Osteocyte (in vitro differentiated cells): Measurements from ENCODE around the gene NT5DC3. TPM values are rescaled to one million over a fixed set of nuclear protein-coding genes. Genes with fewer than 3 reads are reported as not detected.

Experiments used
- DNase-seq: peaks from one replicate; pipeline ENCODE4 v3.0.0; 2021; ENCODE audit warnings: mixed read lengths; ENCODE audit not compliant: unreplicated experiment; ENCODE audit errors: extremely low spot score
- H3K27ac Mint-ChIP-seq: one replicate; pipeline ENCODE4 v1.8.0; 2021; ENCODE audit warnings: mild to moderate bottlenecking, mixed read lengths; ENCODE audit not compliant: unreplicated experiment
- H3K27me3 Mint-ChIP-seq: one replicate; pipeline ENCODE4 v1.8.0; 2021; ENCODE audit warnings: mixed read lengths; ENCODE audit not compliant: unreplicated experiment
- H3K36me3 Mint-ChIP-seq: one replicate; pipeline ENCODE4 v1.8.0; 2021; ENCODE audit warnings: mixed read lengths; ENCODE audit not compliant: unreplicated experiment
- H3K4me1 Mint-ChIP-seq: one replicate; pipeline ENCODE4 v1.8.0; 2021; ENCODE audit warnings: mixed read lengths; ENCODE audit not compliant: unreplicated experiment
- H3K4me3 Mint-ChIP-seq: one replicate; pipeline ENCODE4 v1.8.0; 2021; ENCODE audit warnings: mild to moderate bottlenecking, moderate library complexity, mixed read lengths; ENCODE audit not compliant: unreplicated experiment
- H3K9me3 Mint-ChIP-seq: one replicate; pipeline ENCODE4 v1.8.0; 2021; ENCODE audit warnings: mixed read lengths; ENCODE audit not compliant: unreplicated experiment
- total RNA-seq: library from RNA; stranded (reverse); gene quantifications from 2 replicates; pipeline ENCODE4 v1.2.1, GENCODE V29; 2021
- TF ChIP-seq, protein P1 (sequence below): fragments of 200-600 bp; sonication (generic); IDR thresholded peaks from 2 replicates; pipeline ENCODE4 v1.5.0; 2021; ENCODE audit warnings: antibody characterized with exemption, mild to moderate bottlenecking, moderate library complexity

NT5DC3 gene
- total RNA-seq, 1 donor from 2014 or later, result 12.5 TPM

- Mint-ChIP-seq H3K36me3 (peaks cover 11% of the 10 kb centered on the region), H3K27ac (no peak overlapping the region), H3K27me3 (no peaks in the 10 kb centered on the region), H3K9me3 (no peaks in the 10 kb centered on the region), H3K4me3 (no peak overlapping the region), H3K4me1 (peaks cover 12% of the 10 kb centered on the region)
- TF ChIP-seq, protein P1, sequence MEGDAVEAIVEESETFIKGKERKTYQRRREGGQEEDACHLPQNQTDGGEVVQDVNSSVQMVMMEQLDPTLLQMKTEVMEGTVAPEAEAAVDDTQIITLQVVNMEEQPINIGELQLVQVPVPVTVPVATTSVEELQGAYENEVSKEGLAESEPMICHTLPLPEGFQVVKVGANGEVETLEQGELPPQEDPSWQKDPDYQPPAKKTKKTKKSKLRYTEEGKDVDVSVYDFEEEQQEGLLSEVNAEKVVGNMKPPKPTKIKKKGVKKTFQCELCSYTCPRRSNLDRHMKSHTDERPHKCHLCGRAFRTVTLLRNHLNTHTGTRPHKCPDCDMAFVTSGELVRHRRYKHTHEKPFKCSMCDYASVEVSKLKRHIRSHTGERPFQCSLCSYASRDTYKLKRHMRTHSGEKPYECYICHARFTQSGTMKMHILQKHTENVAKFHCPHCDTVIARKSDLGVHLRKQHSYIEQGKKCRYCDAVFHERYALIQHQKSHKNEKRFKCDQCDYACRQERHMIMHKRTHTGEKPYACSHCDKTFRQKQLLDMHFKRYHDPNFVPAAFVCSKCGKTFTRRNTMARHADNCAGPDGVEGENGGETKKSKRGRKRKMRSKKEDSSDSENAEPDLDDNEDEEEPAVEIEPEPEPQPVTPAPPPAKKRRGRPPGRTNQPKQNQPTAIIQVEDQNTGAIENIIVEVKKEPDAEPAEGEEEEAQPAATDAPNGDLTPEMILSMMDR, result peak; percentile 23
- DNase-seq, result no peak
Observed at GRCh38 chr12:103768467-103769123, 72.4 kb downstream of the NT5DC3 start.

- Mint-ChIP-seq H3K4me3 (no peak overlapping the region), H3K4me1 (peaks cover 12% of the 10 kb centered on the region), H3K9me3 (no peaks in the 10 kb centered on the region), H3K27ac (no peak overlapping the region), H3K27me3 (no peaks in the 10 kb centered on the region), H3K36me3 (peaks cover 20% of the 10 kb centered on the region)
- DNase-seq, result no peak
- TF ChIP-seq, protein P1, result no peak
Observed at GRCh38 chr12:103766028-103766427, 75.0 kb downstream of the NT5DC3 start.

- Mint-ChIP-seq H3K4me3 (no peak overlapping the region), H3K9me3 (no peaks in the 10 kb centered on the region), H3K27ac (no peak overlapping the region), H3K4me1 (peaks cover 12% of the 10 kb centered on the region), H3K27me3 (no peaks in the 10 kb centered on the region), H3K36me3 (peaks cover 21% of the 10 kb centered on the region)
- no peak for DNase-seq
- TF ChIP-seq, protein P1, result no peak
Observed at GRCh38 chr12:103765322-103765721, 75.7 kb downstream of the NT5DC3 start.

GRCh38 chr12:103762473-103762872 lies 78.6 kb downstream of the NT5DC3 start:
- H3K27ac Mint-ChIP-seq, result no peak overlapping the region
- DNase-seq, result no peak
- H3K27me3 Mint-ChIP-seq, result no peaks in the 10 kb centered on the region
- H3K4me1 Mint-ChIP-seq, result no peaks in the 10 kb centered on the region
- H3K9me3 Mint-ChIP-seq, result no peaks in the 10 kb centered on the region
- peaks cover 21% of the 10 kb centered on the region for H3K36me3 Mint-ChIP-seq
- no peak overlapping the region for H3K4me3 Mint-ChIP-seq
- TF ChIP-seq, protein P1, result no peak

- Mint-ChIP-seq H3K4me1 (no peaks in the 10 kb centered on the region), H3K9me3 (no peaks in the 10 kb centered on the region), H3K36me3 (peaks cover 9% of the 10 kb centered on the region), H3K27ac (no peak overlapping the region), H3K27me3 (no peaks in the 10 kb centered on the region), H3K4me3 (no peak overlapping the region)
- DNase-seq, result no peak
- TF ChIP-seq, protein P1, result no peak
Observed at GRCh38 chr12:103758310-103759089, 82.5 kb downstream of the NT5DC3 start.
